ENCODE measurements around the gene EN1.

GRCh38 chr2:118878531-118879149, 31.2 kb upstream of the EN1 start:
- TF ChIP-seq CTCF (optimal IDR thresholded peaks at IDR 0.05 in 1 of 3, IDR thresholded peaks at IDR 0.05 in 1 of 3, conservative IDR thresholded peaks at IDR 0.05 in 1 of 3; ENCODE audit: extremely low read depth in 1 of 3, insufficient read depth in 2 of 3, low read length in 3 of 3) (no peak), EZH2 (IDR thresholded peaks at IDR 0.05; ENCODE audit: low read length) (no peak)

Measured in keratinocyte (primary cell).